Mesothelial cell of epicardium (in vitro differentiated cells): Measurements from ENCODE around the gene UNC13C. TPM values are rescaled to one million over a fixed set of nuclear protein-coding genes. Genes with fewer than 3 reads are reported as not detected.

Experiments used
- DNase-seq, 2 experiments: peaks; one replicate each; pipeline ENCODE4 v3.0.0; 2021; ENCODE audit warnings: low spot score in 2 of 2; ENCODE audit not compliant: unreplicated experiment in 2 of 2
- H3K27ac Mint-ChIP-seq: 2 replicates; pipeline ENCODE4 v1.8.0; 2021; ENCODE audit warnings: mixed read lengths
- H3K27me3 Mint-ChIP-seq: 2 replicates; pipeline ENCODE4 v1.8.0; 2021; ENCODE audit warnings: low read depth, mixed read lengths
- H3K36me3 Mint-ChIP-seq: 2 replicates; pipeline ENCODE4 v1.8.0; 2021; ENCODE audit warnings: mixed read lengths
- H3K4me1 Mint-ChIP-seq: 2 replicates; pipeline ENCODE4 v1.8.0; 2021; ENCODE audit warnings: mixed read lengths
- H3K4me3 Mint-ChIP-seq: 2 replicates; pipeline ENCODE4 v1.8.0; 2021; ENCODE audit warnings: mild to moderate bottlenecking, moderate library complexity, mixed read lengths
- H3K9me3 Mint-ChIP-seq: 2 replicates; pipeline ENCODE4 v1.8.0; 2021; ENCODE audit warnings: mixed read lengths
- CTCF ChIP-seq: fragments of 200-600 bp; sonication (generic); IDR thresholded peaks from one replicate; pipeline ENCODE4 v1.5.0; 2021; ENCODE audit warnings: antibody characterized with exemption; ENCODE audit not compliant: unreplicated experiment
- total RNA-seq: library from RNA; stranded (reverse); gene quantifications from 3 replicates; pipeline ENCODE4 v1.2.1, GENCODE V29; 2021

The UNC13C gene
- total RNA-seq, 1 donor from 2014 or later, result 2.7 TPM

DNA sequence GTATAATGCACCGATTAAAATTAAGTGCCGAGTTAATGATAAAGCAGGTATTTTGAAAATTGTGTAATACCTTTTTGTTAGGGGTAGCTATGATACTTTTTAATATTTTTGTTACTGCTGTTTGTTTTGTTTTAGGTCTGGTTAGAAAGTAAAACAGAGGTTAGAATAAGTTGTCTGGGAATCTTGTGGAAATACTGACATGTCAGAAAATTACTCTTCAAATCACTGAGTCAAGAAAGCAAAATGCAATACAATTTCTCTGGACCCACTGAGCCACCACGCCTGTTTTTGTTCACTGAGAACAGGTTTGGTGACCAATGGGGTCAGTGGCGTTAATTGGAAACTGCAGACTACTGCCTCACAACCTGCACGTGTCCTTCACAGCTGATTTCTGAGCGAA lies 601.6 kb downstream of the UNC13C start:
- no peak overlapping the region for H3K4me3 Mint-ChIP-seq
- no peak overlapping the region for H3K27ac Mint-ChIP-seq
- no peaks in the 10 kb centered on the region for H3K27me3 Mint-ChIP-seq
- H3K36me3 Mint-ChIP-seq, result no peaks in the 10 kb centered on the region
- H3K4me1 Mint-ChIP-seq, result no peaks in the 10 kb centered on the region
- TF ChIP-seq CTCF, result no peak
- DNase-seq, result no peak
- H3K9me3 Mint-ChIP-seq, result peaks cover 4% of the 10 kb centered on the region

- Mint-ChIP-seq H3K27ac (no peak overlapping the region), H3K9me3 (peaks cover 4% of the 10 kb centered on the region), H3K27me3 (no peaks in the 10 kb centered on the region), H3K36me3 (no peaks in the 10 kb centered on the region), H3K4me1 (no peaks in the 10 kb centered on the region), H3K4me3 (no peak overlapping the region)
- no peak for TF ChIP-seq CTCF
- DNase-seq, result no peak
These were observed 602.4 kb downstream of the UNC13C start for GRCh38 chr15:54580643-54581042.

DNA sequence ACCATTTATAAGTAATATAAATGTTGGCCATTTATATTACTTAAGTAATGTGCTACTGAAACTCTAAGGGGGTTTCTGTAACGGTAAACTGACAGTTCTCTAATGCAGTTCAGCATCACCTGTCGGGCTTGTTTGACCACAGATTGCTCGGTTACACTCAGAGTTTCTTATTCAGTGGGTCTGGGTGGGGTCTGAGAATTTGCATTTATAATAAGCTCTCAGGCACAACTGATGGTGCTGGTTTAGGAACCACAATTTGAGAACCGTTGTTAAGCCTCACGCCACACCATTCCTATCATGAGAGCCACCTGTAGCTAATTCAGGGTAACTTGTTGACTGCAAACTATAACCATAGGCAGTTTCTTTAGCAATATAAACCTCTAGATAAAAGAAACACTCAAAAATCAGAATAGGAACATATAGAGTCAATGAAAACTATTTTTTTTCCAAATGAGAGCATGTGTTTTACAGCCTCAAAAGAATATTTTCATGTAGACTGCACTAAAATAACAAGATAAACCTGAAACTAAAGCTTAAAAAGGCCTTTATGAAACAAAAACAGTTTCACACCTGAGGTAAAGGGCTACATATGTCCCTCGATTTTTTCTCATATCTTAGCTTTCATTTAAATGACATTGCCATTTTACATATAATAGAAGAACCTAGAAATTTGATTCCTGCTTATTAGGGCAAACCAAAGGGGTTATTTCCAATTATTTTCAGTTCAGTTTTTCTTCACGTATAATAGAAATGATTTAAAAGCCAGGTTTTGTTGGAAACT lies 604.8 kb downstream of the UNC13C start:
- Mint-ChIP-seq H3K9me3 (peaks cover 4% of the 10 kb centered on the region), H3K36me3 (no peaks in the 10 kb centered on the region), H3K27me3 (no peaks in the 10 kb centered on the region), H3K4me3 (no peak overlapping the region), H3K27ac (no peak overlapping the region), H3K4me1 (no peaks in the 10 kb centered on the region)
- TF ChIP-seq CTCF, result no peak
- no peak for DNase-seq

DNA sequence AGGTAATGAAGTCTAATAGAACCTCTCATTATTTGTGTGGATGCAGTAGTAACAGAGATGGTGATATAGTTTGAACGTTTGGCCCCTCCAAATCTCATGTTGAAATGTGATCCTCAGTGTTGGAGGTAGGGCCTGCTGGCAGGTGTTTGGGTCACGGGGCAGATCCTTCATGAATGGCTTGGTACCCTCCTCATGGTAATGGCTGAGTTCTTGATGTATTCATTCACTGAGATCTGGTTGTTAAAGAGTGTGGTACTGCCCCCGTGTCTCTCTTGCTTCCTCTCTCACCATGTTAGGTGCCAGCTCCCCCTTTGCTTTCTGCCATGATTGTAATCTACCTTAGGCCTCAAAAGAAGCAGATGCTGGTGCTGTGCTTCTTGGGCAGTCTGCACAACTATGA lies 606.8 kb downstream of the UNC13C start:
- Mint-ChIP-seq H3K4me1 (no peaks in the 10 kb centered on the region), H3K36me3 (no peaks in the 10 kb centered on the region)
- no peak for TF ChIP-seq CTCF

GRCh38 chr15:54594115-54594514 lies 615.9 kb downstream of the UNC13C start:
- Mint-ChIP-seq H3K4me3 (no peak overlapping the region), H3K27ac (no peak overlapping the region), H3K27me3 (no peaks in the 10 kb centered on the region), H3K4me1 (no peaks in the 10 kb centered on the region), H3K36me3 (no peaks in the 10 kb centered on the region), H3K9me3 (peaks cover 46% of the 10 kb centered on the region)
- DNase-seq, result no peak
- TF ChIP-seq CTCF, result no peak

More for the DNA sequence above, 606.8 kb downstream of the UNC13C start:
- Mint-ChIP-seq H3K27me3 (no peaks in the 10 kb centered on the region), H3K27ac (no peak overlapping the region), H3K4me3 (no peak overlapping the region), H3K9me3 (peaks cover 17% of the 10 kb centered on the region)
- no peak for DNase-seq
